ENCODE measurements around the gene PLD2. TPM values are rescaled to one million over a fixed set of nuclear protein-coding genes. Genes with fewer than 3 reads are reported as not detected.

The PLD2 gene
- total and polyA plus RNA-seq, 9 of the 15 experiments (the other 6 are each of a cell fraction or from before 2014, with no cell fraction given): 0.20 to 7.5 (median 3.3) TPM

GRCh38 chr17:4782652-4783051 lies 24.3 kb upstream of the PLD2 start (continued):
- TF ChIP-seq ZNF609 (CRISPR knock-in tag; IDR thresholded peaks at IDR 0.05; ENCODE audit: borderline replicate concordance): no peak
- TF ChIP-seq TRIM28 (IDR thresholded peaks at IDR 0.05): no peak
- no peak for TF ChIP-seq PYGO2 (tag; IDR thresholded peaks at IDR 0.05)
- TF ChIP-seq POLR3A (IDR thresholded peaks at IDR 0.05; ENCODE audit: borderline replicate concordance, extremely low read depth, insufficient read depth, insufficient read length): no peak
- TF ChIP-seq TFAP4 (CRISPR knock-in tag; IDR thresholded peaks at IDR 0.05; ENCODE audit: borderline replicate concordance): peak; percentile 85
- TF ChIP-seq FOXK1 (CRISPR knock-in tag; IDR thresholded peaks at IDR 0.05; ENCODE audit: borderline replicate concordance): no peak
- no peak for TF ChIP-seq CBX3 (IDR thresholded peaks at IDR 0.05; ENCODE audit: borderline replicate concordance in 1 of 2, low read length in 2 of 2)
- no peak for TF ChIP-seq HOMEZ (CRISPR knock-in tag; IDR thresholded peaks at IDR 0.05)
- TF ChIP-seq NUFIP1 (IDR thresholded peaks at IDR 0.05; ENCODE audit: partially characterized antibody): no peak
- no peak for TF ChIP-seq HDAC8 (tag; IDR thresholded peaks at IDR 0.05)
- TF ChIP-seq EP400 (IDR thresholded peaks at IDR 0.05): peak; percentile 17; the same call in 1 of the 2 replicates
- peak; percentile 75 to 82 for TF ChIP-seq MNT (conservative IDR thresholded peaks at IDR 0.05)
- TF ChIP-seq NFRKB (IDR thresholded peaks at IDR 0.05; ENCODE audit: low read depth): no peak
- no peak for TF ChIP-seq ELF4 (CRISPR knock-in tag; IDR thresholded peaks at IDR 0.05)
- no peak for TF ChIP-seq CCNT2 (IDR thresholded peaks at IDR 0.05; ENCODE audit: borderline replicate concordance, extremely low read depth, insufficient read length, low read depth, low read length)
- TF ChIP-seq ZNF274 (IDR thresholded peaks at IDR 0.05; ENCODE audit: borderline replicate concordance, low read depth, low read length): no peak
- no peak for TF ChIP-seq ZNF75A (CRISPR knock-in tag; IDR thresholded peaks at IDR 0.05)
- TF ChIP-seq GTF2F1 (IDR thresholded peaks at IDR 0.05; ENCODE audit: low read depth, low read length): no peak
- no peak for TF ChIP-seq YBX1 (IDR thresholded peaks at IDR 0.05)
- peak in 1 of 2 experiments; percentile 70; a peak in 2 of 4 replicates for TF ChIP-seq MAZ (CRISPR knock-in tag; conservative IDR thresholded peaks at IDR 0.05 in 1 of 2, IDR thresholded peaks at IDR 0.05 in 1 of 2)
